ENCODE results near the gene PHACTR2. TPM values are rescaled to one million over a fixed set of nuclear protein-coding genes. Genes with fewer than 3 reads are reported as not detected.
A peak's percentile ranks its signal among the peaks of the same experiment; 100 is the strongest.

Gene PHACTR2
- total and polyA plus RNA-seq, 2 of the 13 experiments (the other 11 are each of a cell fraction or from before 2014, with no cell fraction given), result 11.3 to 28.2 TPM

GRCh38 chr6:143744551-143745165, 66.9 kb downstream of the PHACTR2 start (continued):
- TF ChIP-seq ZNF775 (CRISPR knock-in tag; IDR thresholded peaks at IDR 0.05; ENCODE audit: borderline replicate concordance) (no peak; the same call in 1 of the 2 replicates), XBP1 (CRISPR knock-in tag; IDR thresholded peaks at IDR 0.05) (no peak; the same call in 1 of the 2 replicates), PRMT3 (CRISPR knock-in tag; IDR thresholded peaks at IDR 0.05; ENCODE audit: borderline replicate concordance, low read depth) (no peak), MTA3 (CRISPR knock-in tag; IDR thresholded peaks at IDR 0.05) (no peak), ZNF143 (CRISPR knock-in tag; IDR thresholded peaks at IDR 0.05) (peak; percentile 43; the same call in 1 of the 2 replicates), TBX2 (CRISPR knock-in tag; IDR thresholded peaks at IDR 0.05; ENCODE audit: borderline replicate concordance) (peak; percentile 53; the same call in 1 of the 2 replicates), PPARG (CRISPR knock-in tag; conservative IDR thresholded peaks at IDR 0.05) (peak; percentile 90), CEBPG (CRISPR knock-in tag; IDR thresholded peaks at IDR 0.05) (no peak), ZNF317 (CRISPR knock-in tag; IDR thresholded peaks at IDR 0.05) (peak; percentile 19; the same call in 1 of the 2 replicates), PCBP1 (IDR thresholded peaks at IDR 0.05; ENCODE audit: borderline replicate concordance, low read depth, low read length) (no peak), MAFF (IDR thresholded peaks at IDR 0.05; ENCODE audit: low read depth, low read length) (no peak), POLR2AphosphoS5 (IDR thresholded peaks at IDR 0.05; ENCODE audit: low read depth, low read length) (no peak), NONO (IDR thresholded peaks at IDR 0.05) (no peak), NONO (CRISPR knock-in tag; conservative IDR thresholded peaks at IDR 0.05) (no peak), RAD21 (CRISPR knock-in tag; IDR thresholded peaks at IDR 0.05) (0 out of 2 replicates have a peak, but pooled peaks have one; percentile 27), ZNF747 (CRISPR knock-in tag; IDR thresholded peaks at IDR 0.05; ENCODE audit: borderline replicate concordance) (no peak), ZNF652 (CRISPR knock-in tag; IDR thresholded peaks at IDR 0.05; ENCODE audit: borderline replicate concordance, low read depth) (no peak), ZBTB14 (CRISPR knock-in tag; IDR thresholded peaks at IDR 0.05) (no peak), SOX13 (IDR thresholded peaks at IDR 0.05) (no peak), SOX13 (CRISPR knock-in tag; conservative IDR thresholded peaks at IDR 0.05 in 1 of 2, IDR thresholded peaks at IDR 0.05 in 1 of 2) (peak in 1 of 2 experiments; percentile 8; a peak in 1 of 4 replicates)
- TF ChIP-seq, protein P1, sequence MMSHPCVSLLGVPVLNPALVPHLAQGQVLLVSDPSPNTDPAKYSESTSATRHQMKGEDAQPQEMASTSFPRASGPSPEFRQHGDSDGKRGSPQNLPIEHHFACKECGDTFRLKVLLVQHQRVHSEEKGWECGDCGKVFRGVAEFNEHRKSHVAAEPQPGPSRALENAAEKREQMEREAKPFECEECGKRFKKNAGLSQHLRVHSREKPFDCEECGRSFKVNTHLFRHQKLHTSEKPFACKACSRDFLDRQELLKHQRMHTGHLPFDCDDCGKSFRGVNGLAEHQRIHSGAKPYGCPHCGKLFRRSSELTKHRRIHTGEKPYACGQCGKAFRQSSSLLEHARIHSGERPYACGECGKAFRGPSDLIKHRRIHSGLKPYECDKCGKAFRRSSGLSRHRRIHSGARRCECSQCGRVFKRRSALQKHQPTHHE (CRISPR knock-in tag; IDR thresholded peaks at IDR 0.05; ENCODE audit: borderline replicate concordance), result no peak
- TF ChIP-seq, protein P2, sequence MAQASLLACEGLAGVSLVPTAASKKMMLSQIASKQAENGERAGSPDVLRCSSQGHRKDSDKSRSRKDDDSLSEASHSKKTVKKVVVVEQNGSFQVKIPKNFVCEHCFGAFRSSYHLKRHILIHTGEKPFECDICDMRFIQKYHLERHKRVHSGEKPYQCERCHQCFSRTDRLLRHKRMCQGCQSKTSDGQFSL (CRISPR knock-in tag; IDR thresholded peaks at IDR 0.05), result no peak
- TF ChIP-seq, protein P3, sequence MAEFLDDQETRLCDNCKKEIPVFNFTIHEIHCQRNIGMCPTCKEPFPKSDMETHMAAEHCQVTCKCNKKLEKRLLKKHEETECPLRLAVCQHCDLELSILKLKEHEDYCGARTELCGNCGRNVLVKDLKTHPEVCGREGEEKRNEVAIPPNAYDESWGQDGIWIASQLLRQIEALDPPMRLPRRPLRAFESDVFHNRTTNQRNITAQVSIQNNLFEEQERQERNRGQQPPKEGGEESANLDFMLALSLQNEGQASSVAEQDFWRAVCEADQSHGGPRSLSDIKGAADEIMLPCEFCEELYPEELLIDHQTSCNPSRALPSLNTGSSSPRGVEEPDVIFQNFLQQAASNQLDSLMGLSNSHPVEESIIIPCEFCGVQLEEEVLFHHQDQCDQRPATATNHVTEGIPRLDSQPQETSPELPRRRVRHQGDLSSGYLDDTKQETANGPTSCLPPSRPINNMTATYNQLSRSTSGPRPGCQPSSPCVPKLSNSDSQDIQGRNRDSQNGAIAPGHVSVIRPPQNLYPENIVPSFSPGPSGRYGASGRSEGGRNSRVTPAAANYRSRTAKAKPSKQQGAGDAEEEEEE (CRISPR knock-in tag; IDR thresholded peaks at IDR 0.05; ENCODE audit: borderline replicate concordance), result no peak
- TF ChIP-seq, protein P4, sequence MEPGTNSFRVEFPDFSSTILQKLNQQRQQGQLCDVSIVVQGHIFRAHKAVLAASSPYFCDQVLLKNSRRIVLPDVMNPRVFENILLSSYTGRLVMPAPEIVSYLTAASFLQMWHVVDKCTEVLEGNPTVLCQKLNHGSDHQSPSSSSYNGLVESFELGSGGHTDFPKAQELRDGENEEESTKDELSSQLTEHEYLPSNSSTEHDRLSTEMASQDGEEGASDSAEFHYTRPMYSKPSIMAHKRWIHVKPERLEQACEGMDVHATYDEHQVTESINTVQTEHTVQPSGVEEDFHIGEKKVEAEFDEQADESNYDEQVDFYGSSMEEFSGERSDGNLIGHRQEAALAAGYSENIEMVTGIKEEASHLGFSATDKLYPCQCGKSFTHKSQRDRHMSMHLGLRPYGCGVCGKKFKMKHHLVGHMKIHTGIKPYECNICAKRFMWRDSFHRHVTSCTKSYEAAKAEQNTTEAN (CRISPR knock-in tag; conservative IDR thresholded peaks at IDR 0.05), result no peak

Measured in HepG2 (cell line).